ENCODE data around the gene RHNO1.

RHNO1 gene

GRCh38 chr12:2900642-2901041 is 23.6 kb downstream of the RHNO1 start:
- DNase-seq (ENCODE audit: low read depth in 2 of 2), result no peak

- DNase-seq (ENCODE audit: low read depth in 2 of 2), result no peak
These were observed 25.4 kb downstream of the RHNO1 start for GRCh38 chr12:2902272-2902880.

- no peak for DNase-seq (ENCODE audit: low read depth in 2 of 2)
These were observed 27.2 kb downstream of the RHNO1 start for GRCh38 chr12:2904260-2904659.

GRCh38 chr12:2912216-2912575 is 35.2 kb downstream of the RHNO1 start:
- no peak for DNase-seq (ENCODE audit: low read depth in 2 of 2)

- no peak for DNase-seq (ENCODE audit: low read depth in 2 of 2)
These were observed 42.2 kb downstream of the RHNO1 start for GRCh38 chr12:2919249-2919648.

- no peak for DNase-seq (ENCODE audit: low read depth in 2 of 2)
These were observed 45.3 kb downstream of the RHNO1 start for GRCh38 chr12:2922329-2922728.

GRCh38 chr12:2923057-2923456 is 46.0 kb downstream of the RHNO1 start:
- no peak for DNase-seq (ENCODE audit: low read depth in 2 of 2)

- no peak for DNase-seq (ENCODE audit: low read depth in 2 of 2)
These were observed 47.0 kb downstream of the RHNO1 start for GRCh38 chr12:2924019-2924418.

- no peak for DNase-seq (ENCODE audit: low read depth in 2 of 2)
These were observed 48.4 kb downstream of the RHNO1 start for GRCh38 chr12:2925322-2925995.

GRCh38 chr12:2930865-2931264 is 53.8 kb downstream of the RHNO1 start:
- DNase-seq (ENCODE audit: low read depth in 2 of 2), result no peak

GRCh38 chr12:2933586-2933985 is 56.6 kb downstream of the RHNO1 start:
- DNase-seq (ENCODE audit: low read depth in 2 of 2), result no peak

- no peak for DNase-seq (ENCODE audit: low read depth in 2 of 2)
These were observed 57.3 kb downstream of the RHNO1 start for GRCh38 chr12:2934371-2934770.

- no peak for DNase-seq (ENCODE audit: low read depth in 2 of 2)
These were observed 59.3 kb downstream of the RHNO1 start for GRCh38 chr12:2936301-2936700.

- DNase-seq (ENCODE audit: low read depth in 2 of 2), result no peak
These were observed 60.5 kb downstream of the RHNO1 start for GRCh38 chr12:2937500-2937899.
